Embryonic facial prominence (tissue), 1 donor: Measurements from ENCODE around the gene SGSH.

Experiments
- DNase-seq: peaks from one replicate; pipeline ENCODE4 v3.0.0-alpha.2; 2016; ENCODE audit errors: extremely low spot score

The SGSH gene

GRCh38 chr17:80184423-80184714, 35.8 kb downstream of the SGSH start:
- DNase-seq = no peak

- no peak for DNase-seq
Measured at GRCh38 chr17:80183581-80184422, 36.3 kb downstream of the SGSH start.

GRCh38 chr17:80182845-80183223, 37.3 kb downstream of the SGSH start:
- no peak for DNase-seq

- no peak for DNase-seq
Measured at GRCh38 chr17:80182118-80182844, 37.9 kb downstream of the SGSH start.

- no peak for DNase-seq
Measured at GRCh38 chr17:80181431-80181830, 38.7 kb downstream of the SGSH start.

GRCh38 chr17:80180192-80180591, 39.9 kb downstream of the SGSH start:
- DNase-seq = no peak

- no peak for DNase-seq
Measured at GRCh38 chr17:80177986-80178595, 42.0 kb downstream of the SGSH start.

- DNase-seq = no peak
Measured at GRCh38 chr17:80176757-80177156, 43.4 kb downstream of the SGSH start.

GRCh38 chr17:80173916-80174315, 46.2 kb downstream of the SGSH start:
- DNase-seq = no peak

- no peak for DNase-seq
Measured at GRCh38 chr17:80173126-80173525, 47.0 kb downstream of the SGSH start.

- DNase-seq = no peak
Measured at GRCh38 chr17:80171681-80172080, 48.5 kb downstream of the SGSH start.

- no peak for DNase-seq
Measured at GRCh38 chr17:80169784-80170500, 50.2 kb downstream of the SGSH start, which contains the start of gene CARD14. TSS of gene CARD14 (plus strand) at chr17:80170030. CDS start at chr17:80181439, 11,409 bp downstream.

GRCh38 chr17:80169107-80169506, 51.0 kb downstream of the SGSH start:
- no peak for DNase-seq

- DNase-seq = no peak
Measured at GRCh38 chr17:80168371-80168770, 51.8 kb downstream of the SGSH start.

- no peak for DNase-seq
Measured at GRCh38 chr17:80166446-80166845, 53.7 kb downstream of the SGSH start.

GRCh38 chr17:80164185-80164584, 55.9 kb downstream of the SGSH start:
- DNase-seq = no peak

GRCh38 chr17:80163336-80163735, 56.8 kb downstream of the SGSH start:
- no peak for DNase-seq

GRCh38 chr17:80160536-80160935, 59.6 kb downstream of the SGSH start:
- no peak for DNase-seq
